Common myeloid progenitor, CD34-positive (primary cell): ENCODE results near the gene ADAMTS1.

Source experiments
- CTCF ChIA-PET: fragments of 350-600 bp; sonication (Branson Sonifier 250); formaldehyde crosslinking; loops from one replicate; lab custom pipeline; 2021; ENCODE audit warnings: antibody characterized with exemption; lab: Charles Lee
- POLR2A ChIA-PET: fragments of 350-600 bp; sonication (Branson Sonifier 250); formaldehyde crosslinking; loops from one replicate; lab custom pipeline; 2021; ENCODE audit warnings: antibody characterized with exemption; lab: Charles Lee
- DNase-seq, 3 donors: peaks; one replicate each; pipeline versions ENCODE4 v3.0.0 to v3.0.0-alpha.2; 2013
- H3K27ac ChIP-seq, 2 experiments: 1 replicate in 1 of 2; 2 replicates in 1 of 2; pipeline ENCODE4 v1.7.0; 2013; ENCODE audit warnings: inconsistent platforms in 2 of 2, low read length in 2 of 2, mild to moderate bottlenecking in 2 of 2, low read depth in 1 of 2, moderate library complexity in 1 of 2; ENCODE audit not compliant: severe bottlenecking in 2 of 2, insufficient read depth in 1 of 2, poor library complexity in 1 of 2
- H3K27me3 ChIP-seq, 5 experiments: replicated peaks in 2 of 5; 1 replicate in 3 of 5; 2 replicates in 2 of 5; pipeline versions ENCODE4 v1.6.1 to v1.7.0; 2013; ENCODE audit warnings: low read length in 4 of 5, mild to moderate bottlenecking in 2 of 5, moderate library complexity in 2 of 5, inconsistent platforms in 1 of 5; ENCODE audit not compliant: insufficient read depth in 5 of 5, control insufficient read depth in 4 of 5
- H3K36me3 ChIP-seq, 4 experiments: 1 replicate in 2 of 4; 2 replicates in 2 of 4; pipeline versions ENCODE4 v1.6.1 to v1.7.0; 2013; ENCODE audit warnings: low read length in 3 of 4, control low read depth in 1 of 4, mild to moderate bottlenecking in 1 of 4; ENCODE audit not compliant: control insufficient read depth in 4 of 4, insufficient read depth in 4 of 4
- H3K4me1 ChIP-seq, 4 experiments: 1 replicate in 3 of 4; 2 replicates in 1 of 4; pipeline versions ENCODE4 v1.6.1 to v1.7.1; 2013; ENCODE audit warnings: low read length in 3 of 4, mild to moderate bottlenecking in 3 of 4, control low read depth in 1 of 4, inconsistent platforms in 1 of 4, moderate library complexity in 1 of 4; ENCODE audit not compliant: control insufficient read depth in 4 of 4, insufficient read depth in 4 of 4; ENCODE audit errors: control extremely low read depth in 1 of 4
- H3K4me3 ChIP-seq, 7 experiments: 1 replicate in 4 of 7; 2 replicates in 3 of 7; pipeline versions ENCODE4 v1.5.1 to v1.7.0; 2013; ENCODE audit warnings: mild to moderate bottlenecking in 7 of 7, low read length in 6 of 7, moderate library complexity in 6 of 7, inconsistent platforms in 2 of 7, low read depth in 2 of 7, control low read depth in 1 of 7; ENCODE audit not compliant: insufficient read depth in 4 of 7, control insufficient read depth in 1 of 7; ENCODE audit errors: extremely low read depth in 1 of 7
- H3K9me3 ChIP-seq, 5 experiments: 1 replicate in 4 of 5; 2 replicates in 1 of 5; pipeline versions ENCODE4 v1.6.1 to v1.7.1; 2013; ENCODE audit warnings: low read length in 4 of 5, mild to moderate bottlenecking in 2 of 5, inconsistent platforms in 1 of 5, low read depth in 1 of 5, moderate library complexity in 1 of 5; ENCODE audit not compliant: control insufficient read depth in 4 of 5, insufficient read depth in 2 of 5; ENCODE audit errors: control extremely low read depth in 1 of 5
- WGBS: methylation state at CpG from one replicate; pipeline ENCODE4 v1.1.5; 2013; ENCODE audit not compliant: insufficient coverage; 5-methylcytosine and 5-hydroxymethylcytosine counted together

ADAMTS1 gene

GRCh38 chr21:26845759-26846035, 488 bp upstream of the ADAMTS1 start:
- ChIA-PET CTCF (interaction anchor here (0.8 to 4.2 kb wide), 6 partner anchors 12 to 1924 kb away, joined by 3 to 39 read pairs (median 4); no protein-coding TSS in a partner anchor), POLR2A (interaction anchor here (0.6 kb wide), 1 partner anchor 1207 kb away, joined by 5 read pairs; no protein-coding TSS in a partner anchor)
- H3K9me3 ChIP-seq = no peaks in the 10 kb centered on the region
- DNase-seq = no peak
- H3K4me1 ChIP-seq = peaks cover 0 to 51% (median 40%) of the 10 kb centered on the region in 4 experiments
- peaks cover 0 to 7% (median 2%) of the 10 kb centered on the region in 4 experiments for H3K36me3 ChIP-seq
- peak overlapping the region; percentile 13 to 92 (median 75) for H3K4me3 ChIP-seq
- 0% methylated on average over 7 of the region's 7 CpGs for WGBS
- H3K27me3 ChIP-seq = peaks cover 3 to 31% (median 6%) of the 10 kb centered on the region in 5 experiments
- no peak overlapping the region for H3K27ac ChIP-seq

- DNase-seq = peak; percentile 22 to 62 (median 43)
- under 1% methylated on average over 88 of the region's 96 CpGs for WGBS
- POLR2A ChIA-PET = interaction anchor here (1.0 kb wide), 1 partner anchor 9 kb away, joined by 4 read pairs; no protein-coding TSS in a partner anchor
- peaks cover 0 to 18% (median 8%) of the 10 kb centered on the region in 4 experiments for H3K36me3 ChIP-seq
- CTCF ChIA-PET = interaction anchor here (0.9 to 2.1 kb wide), 8 partner anchors 9 to 859 kb away, joined by 3 to 9 read pairs (median 4); no protein-coding TSS in a partner anchor
- H3K9me3 ChIP-seq = no peaks in the 10 kb centered on the region
- H3K27ac ChIP-seq = no peak overlapping the region
- peaks cover 0 to 47% (median 40%) of the 10 kb centered on the region in 4 experiments for H3K4me1 ChIP-seq
- peak overlapping the region; percentile 64 to 92 (median 82) for H3K4me3 ChIP-seq
- H3K27me3 ChIP-seq = peaks cover 3 to 31% (median 6%) of the 10 kb centered on the region in 5 experiments
Observed at GRCh38 chr21:26844258-26845065, 747 bp downstream of the ADAMTS1 start.

GRCh38 chr21:26843933-26844257, 1.3 kb downstream of the ADAMTS1 start:
- ChIA-PET CTCF (interaction anchor here (0.8 to 2.1 kb wide), 4 partner anchors 10 to 86 kb away, joined by 3 to 9 read pairs (median 5); no protein-coding TSS in a partner anchor), POLR2A (no interaction called here)
- Histone ChIP-seq H3K4me3 (peak overlapping the region; percentile 64 to 92 (median 82)), H3K9me3 (no peaks in the 10 kb centered on the region), H3K27me3 (peaks cover 3 to 31% (median 6%) of the 10 kb centered on the region in 5 experiments), H3K36me3 (peaks cover 0 to 24% (median 9%) of the 10 kb centered on the region in 4 experiments), H3K27ac (no peak overlapping the region), H3K4me1 (peaks cover 0 to 47% (median 40%) of the 10 kb centered on the region in 4 experiments)
- DNase-seq = peak in 2 of 3 donors; percentile 27 to 62
- 0% methylated on average over 3 of the region's 11 CpGs for WGBS

GRCh38 chr21:26842974-26843932, 2.0 kb downstream of the ADAMTS1 start:
- peak; percentile 54 to 83 (median 74) for DNase-seq
- CTCF ChIA-PET = interaction anchor here (0.8 to 2.1 kb wide), 3 partner anchors 9 to 86 kb away, joined by 3 to 9 read pairs (median 3); no protein-coding TSS in a partner anchor
- H3K27ac ChIP-seq = no peak overlapping the region

GRCh38 chr21:26842300-26842699, 2.9 kb downstream of the ADAMTS1 start:
- WGBS = 96% methylated on average over 10 of the region's 11 CpGs
- peaks cover 0 to 47% (median 40%) of the 10 kb centered on the region in 4 experiments for H3K4me1 ChIP-seq
- DNase-seq = peak in 2 of 3 donors; percentile 4 to 13
- CTCF ChIA-PET = interaction anchor here (1.0 to 1.4 kb wide), 2 partner anchors 27 to 1903 kb away, joined by 3 to 4 read pairs; no protein-coding TSS in a partner anchor
- H3K27ac ChIP-seq = no peak overlapping the region
- peaks cover 3 to 24% (median 4%) of the 10 kb centered on the region in 5 experiments for H3K27me3 ChIP-seq
- peak overlapping the region in 1 of 7 experiments; percentile 87 for H3K4me3 ChIP-seq
- H3K9me3 ChIP-seq = no peaks in the 10 kb centered on the region
- POLR2A ChIA-PET = interaction anchor here (0.6 kb wide), 1 partner anchor 1173 kb away, joined by 5 read pairs; no protein-coding TSS in a partner anchor
- peaks cover 0 to 38% (median 9%) of the 10 kb centered on the region in 4 experiments for H3K36me3 ChIP-seq

More at GRCh38 chr21:26842974-26843932, 2.0 kb downstream of the ADAMTS1 start:
- 7% methylated on average over 28 of the region's 35 CpGs for WGBS
- Histone ChIP-seq H3K27me3 (peaks cover 3 to 31% (median 6%) of the 10 kb centered on the region in 5 experiments), H3K36me3 (peaks cover 0 to 29% (median 9%) of the 10 kb centered on the region in 4 experiments), H3K4me3 (peak overlapping the region; percentile 27 to 92 (median 75)), H3K9me3 (no peaks in the 10 kb centered on the region), H3K4me1 (peaks cover 0 to 47% (median 40%) of the 10 kb centered on the region in 4 experiments)
- POLR2A ChIA-PET = interaction anchor here (0.6 kb wide), 1 partner anchor 1174 kb away, joined by 5 read pairs; no protein-coding TSS in a partner anchor

GRCh38 chr21:26840912-26841311, 4.3 kb downstream of the ADAMTS1 start:
- no peak overlapping the region for H3K27ac ChIP-seq
- H3K36me3 ChIP-seq = peaks cover 0 to 42% (median 9%) of the 10 kb centered on the region in 4 experiments
- POLR2A ChIA-PET = no interaction called here

More at GRCh38 chr21:26840912-26841311, 4.3 kb downstream of the ADAMTS1 start:
- CTCF ChIA-PET = interaction anchor here (1.0 to 1.8 kb wide), 3 partner anchors 15 to 1904 kb away, joined by 3 to 5 read pairs (median 4); no protein-coding TSS in a partner anchor
- 100% methylated on average over 7 of the region's 7 CpGs for WGBS
- DNase-seq = no peak
- Histone ChIP-seq H3K9me3 (no peaks in the 10 kb centered on the region), H3K4me1 (peaks cover 0 to 34% (median 31%) of the 10 kb centered on the region in 4 experiments), H3K4me3 (no peak overlapping the region), H3K27me3 (peaks cover 0 to 11% (median 2%) of the 10 kb centered on the region in 5 experiments)
